SU-DHL-6 (cell line): ENCODE data around the gene CDC20B.

Experiments
- EZH2phosphoT487 ChIP-seq: fragments of 200-600 bp; sonication (generic), shearing (Covaris generic); conservative IDR thresholded peaks from 2 replicates; pipeline ENCODE4 v1.6.1; 2018; ENCODE audit warnings: mild to moderate bottlenecking, antibody characterized with exemption, low read length, moderate library complexity, mixed read lengths
- TF ChIP-seq, protein P1 (sequence below): fragments of 200-600 bp; sonication (generic); IDR thresholded peaks from one replicate; pipeline ENCODE4 v1.5.1; 2017; ENCODE audit warnings: antibody characterized with exemption, mild to moderate bottlenecking, low read length, moderate library complexity; ENCODE audit not compliant: insufficient read depth, poor library complexity, severe bottlenecking

DNA sequence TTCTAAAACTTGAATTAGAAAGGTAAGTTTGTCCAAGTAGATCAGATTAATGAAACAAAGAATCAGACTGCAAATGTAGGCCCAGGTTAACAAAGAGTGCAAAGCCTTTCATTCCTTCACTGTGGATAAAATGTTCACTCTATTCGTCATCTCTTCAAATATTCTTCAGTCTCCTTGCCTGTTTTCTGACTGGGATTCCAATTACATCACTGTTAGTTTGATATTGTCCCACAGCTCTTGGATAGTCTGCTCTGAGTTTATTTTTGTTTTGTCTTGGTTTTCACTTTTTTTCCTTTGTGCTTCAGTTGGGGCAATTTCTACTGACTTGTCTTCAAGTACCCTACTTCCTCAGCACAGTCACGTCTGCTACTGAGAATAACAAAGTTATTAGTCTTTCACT lies 109.1 kb downstream of the CDC20B start:
- TF ChIP-seq, protein P1, sequence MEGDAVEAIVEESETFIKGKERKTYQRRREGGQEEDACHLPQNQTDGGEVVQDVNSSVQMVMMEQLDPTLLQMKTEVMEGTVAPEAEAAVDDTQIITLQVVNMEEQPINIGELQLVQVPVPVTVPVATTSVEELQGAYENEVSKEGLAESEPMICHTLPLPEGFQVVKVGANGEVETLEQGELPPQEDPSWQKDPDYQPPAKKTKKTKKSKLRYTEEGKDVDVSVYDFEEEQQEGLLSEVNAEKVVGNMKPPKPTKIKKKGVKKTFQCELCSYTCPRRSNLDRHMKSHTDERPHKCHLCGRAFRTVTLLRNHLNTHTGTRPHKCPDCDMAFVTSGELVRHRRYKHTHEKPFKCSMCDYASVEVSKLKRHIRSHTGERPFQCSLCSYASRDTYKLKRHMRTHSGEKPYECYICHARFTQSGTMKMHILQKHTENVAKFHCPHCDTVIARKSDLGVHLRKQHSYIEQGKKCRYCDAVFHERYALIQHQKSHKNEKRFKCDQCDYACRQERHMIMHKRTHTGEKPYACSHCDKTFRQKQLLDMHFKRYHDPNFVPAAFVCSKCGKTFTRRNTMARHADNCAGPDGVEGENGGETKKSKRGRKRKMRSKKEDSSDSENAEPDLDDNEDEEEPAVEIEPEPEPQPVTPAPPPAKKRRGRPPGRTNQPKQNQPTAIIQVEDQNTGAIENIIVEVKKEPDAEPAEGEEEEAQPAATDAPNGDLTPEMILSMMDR, result no peak
- no peak for TF ChIP-seq EZH2phosphoT487
